Measurements from ENCODE around the gene NEU1. TPM values are rescaled to one million over a fixed set of nuclear protein-coding genes. Genes with fewer than 3 reads are reported as not detected.
A peak's percentile ranks its signal among the peaks of the same experiment; 100 is the strongest.

NEU1 gene
- total and polyA plus RNA-seq, 2 of the 8 experiments (the other 6 are each of a cell fraction or from before 2014, with no cell fraction given): 41.2 to 72.1 TPM

DNA sequence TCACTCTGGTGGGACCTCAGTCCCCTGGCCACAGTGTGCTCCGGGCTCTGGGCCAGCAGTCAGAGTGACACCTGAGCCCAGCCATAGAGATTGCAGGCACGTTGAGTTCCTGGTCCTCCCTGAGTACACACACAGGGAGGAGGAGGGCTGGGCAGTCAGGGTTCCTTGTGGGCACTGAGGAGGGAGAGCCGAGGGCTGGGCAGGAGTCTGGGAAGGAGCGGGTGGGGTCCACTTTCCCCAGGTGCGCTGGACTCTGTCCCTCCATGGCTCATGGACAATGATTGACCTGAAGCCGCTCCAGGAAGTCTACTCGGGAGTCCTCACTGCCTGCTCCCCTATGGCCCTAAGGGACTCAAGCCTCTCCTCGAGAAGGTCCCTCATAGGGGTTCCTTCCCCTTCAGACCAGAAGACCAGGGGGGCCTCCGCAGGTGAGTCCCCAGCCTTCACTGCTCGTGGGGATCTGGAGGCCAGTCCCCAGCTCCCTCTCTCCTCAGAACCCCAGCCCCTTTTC lies 15.1 kb upstream of the NEU1 start:
- H3K23me2 ChIP-seq (ENCODE audit: low read depth, low read length): no peaks in the 10 kb centered on the region
- no peak overlapping the region for H3K14ac ChIP-seq (ENCODE audit: insufficient read length)
- POLR2A ChIA-PET (ENCODE audit: partially characterized antibody): interaction anchor here (1.1 to 5.6 kb wide), 7 partner anchors 10 to 82 kb away, joined by 3 to 47 read pairs (median 4); partner anchors contain the start of genes HSPA1B, NEU1 and VARS1
- no peak overlapping the region for H2BK120ac ChIP-seq (replicated peaks; ENCODE audit: low read depth, low read length)
- no peak overlapping the region for H2BK12ac ChIP-seq (ENCODE audit: low read depth, low read length)
- H3K4me3 ChIP-seq (ENCODE audit: extremely low read depth in 1 of 4, insufficient read depth in 2 of 4, low read depth in 3 of 4, low read length in 4 of 4): no peak overlapping the region
- FAIRE-seq (no peak), DNase-seq (ENCODE audit: low read depth in 1 of 2, low spot score in 2 of 2) (no peak)
- H3K4me1 ChIP-seq (replicated peaks in 1 of 4; ENCODE audit: control insufficient read depth in 3 of 4, insufficient read depth in 4 of 4, low read length in 3 of 4): peaks cover 0 to 11% (median 0%) of the 10 kb centered on the region in 4 experiments; a peak in 1 of 7 replicates
- H2BK20ac ChIP-seq (ENCODE audit: low read length): no peak overlapping the region
- no peak overlapping the region for H4K8ac ChIP-seq (ENCODE audit: extremely low read depth, insufficient read depth, low read length)
- H3K79me1 ChIP-seq (ENCODE audit: low read depth, low read length): no peaks in the 10 kb centered on the region; the same call in 1 of the 2 replicates
- no peak overlapping the region for H4K91ac ChIP-seq (replicated peaks; ENCODE audit: insufficient read length, low read length)
- no peak overlapping the region for H2BK5ac ChIP-seq (ENCODE audit: low read depth, low read length)
- 0 out of 2 replicates have a peak overlapping the region, but pooled peaks have one; percentile 8 for H2BK15ac ChIP-seq (ENCODE audit: low read length)
- H3K27ac ChIP-seq (ENCODE audit: low read depth, low read length): no peak overlapping the region
- no peak overlapping the region for H3K9ac ChIP-seq (replicated peaks in 1 of 4; ENCODE audit: extremely low read depth in 1 of 4, low read depth in 3 of 4, low read length in 3 of 4)
- CTCF ChIA-PET (ENCODE audit: partially characterized antibody): interaction anchor here (0.6 to 8.1 kb wide), 5 partner anchors 10 to 87 kb away, joined by 3 to 59 read pairs (median 3); no protein-coding TSS in a partner anchor
- no peaks in the 10 kb centered on the region for H3K9me3 ChIP-seq (ENCODE audit: insufficient read depth in 2 of 2, low read depth in 1 of 2, low read length in 1 of 2)
- H3K18ac ChIP-seq (ENCODE audit: extremely low read depth, low read length): no peak overlapping the region; the same call in 1 of the 2 replicates
- peaks cover 11 to 29% (median 24%) of the 10 kb centered on the region in 4 experiments; a peak in 7 of 8 replicates for H3K36me3 ChIP-seq (ENCODE audit: control insufficient read depth in 2 of 4, insufficient read depth in 4 of 4, low read length in 3 of 4)
- H3K23ac ChIP-seq (ENCODE audit: insufficient read length): no peak overlapping the region
- H4K5ac ChIP-seq (ENCODE audit: insufficient read length, low read depth, low read length): no peak overlapping the region
- no peak overlapping the region for H2AFZ ChIP-seq (ENCODE audit: low read length)
- H3K79me2 ChIP-seq (ENCODE audit: control insufficient read depth in 1 of 2, insufficient read depth in 2 of 2, low read length in 2 of 2): no peaks in the 10 kb centered on the region
- H3K4me2 ChIP-seq (ENCODE audit: insufficient read depth in 1 of 2, low read depth in 2 of 2, low read length in 2 of 2): no peak overlapping the region
- 86% methylated on average over 7 of the region's 10 CpGs; no CpG with 5 or more reads in 1 of the 2 experiments for WGBS, 2 experiments (ENCODE audit: extremely low coverage in 1 of 2, insufficient coverage in 1 of 2, insufficient read length in 1 of 2, insufficient replicate concordance in 2 of 2, low coverage in 1 of 2, low lambda C conversion rate in 2 of 2, missing lambda C conversion rate in 1 of 2)
- no peak overlapping the region for H3K56ac ChIP-seq (replicated peaks; ENCODE audit: insufficient read length, low read depth, low read length)
- no peak overlapping the region for H3K4ac ChIP-seq (replicated peaks; ENCODE audit: insufficient read length, low read depth, low read length)
- H4K20me1 ChIP-seq (replicated peaks in 1 of 2; ENCODE audit: control insufficient read depth in 1 of 2, insufficient read depth in 2 of 2, low read length in 2 of 2): peaks cover 2 to 11% of the 10 kb centered on the region in 2 experiments
- H3K27me3 ChIP-seq (replicated peaks in 1 of 4; ENCODE audit: control insufficient read depth in 3 of 4, extremely low read depth in 1 of 4, insufficient read depth in 3 of 4, low read length in 3 of 4): no peaks in the 10 kb centered on the region
- H2AK5ac ChIP-seq (ENCODE audit: low read depth, low read length): 0 out of 2 replicates have a peak overlapping the region, but pooled peaks have one; percentile 8
- TF ChIP-seq PHF8 (conservative IDR thresholded peaks at IDR 0.05; ENCODE audit: low read depth, low read length) (no peak), SAP30 (IDR thresholded peaks at IDR 0.05; ENCODE audit: insufficient read depth, insufficient replicate concordance, low read length) (no peak), SRF (IDR thresholded peaks at IDR 0.05; ENCODE audit: low read depth, low read length) (no peak), SP2 (IDR thresholded peaks at IDR 0.05; ENCODE audit: low read length) (no peak), TEAD4 (IDR thresholded peaks at IDR 0.05; ENCODE audit: low read depth, low read length) (no peak), EP300 (IDR thresholded peaks at IDR 0.05; ENCODE audit: borderline replicate concordance in 1 of 2, low read depth in 2 of 2, low read length in 2 of 2) (no peak), JUND (IDR thresholded peaks at IDR 0.05; ENCODE audit: low read length) (no peak), CEBPB (IDR thresholded peaks at IDR 0.05; ENCODE audit: low read depth, low read length) (no peak), EZH2 (IDR thresholded peaks at IDR 0.05; ENCODE audit: low read depth, low read length, severe bottlenecking) (no peak), E2F6 (IDR thresholded peaks at IDR 0.05) (no peak), YY1 (IDR thresholded peaks at IDR 0.05; ENCODE audit: low read depth, low read length) (no peak), RNF2 (IDR thresholded peaks at IDR 0.05; ENCODE audit: borderline replicate concordance, low read depth, low read length, missing control alignments, poor library complexity, severe bottlenecking) (no peak)
